NT2/D1 (cell line): ENCODE results near the gene BMP6.

Experiments
- DNase-seq: peaks from one replicate; pipeline ENCODE4 v3.0.0-alpha.2; 2011; ENCODE audit warnings: low read depth, low spot score
- H3K27me3 ChIP-seq: 2 replicates; pipeline ENCODE4 v1.6.0; 2011; ENCODE audit warnings: mild to moderate bottlenecking; ENCODE audit not compliant: insufficient read length, insufficient read depth
- H3K36me3 ChIP-seq: 2 replicates; pipeline ENCODE4 v1.6.1; 2011; ENCODE audit warnings: mild to moderate bottlenecking, low read length, mixed read lengths; ENCODE audit not compliant: insufficient read depth, insufficient read length
- H3K4me1 ChIP-seq: 2 replicates; pipeline ENCODE4 v1.5.1; 2011; ENCODE audit not compliant: insufficient read depth, insufficient read length
- H3K4me3 ChIP-seq: 2 replicates; pipeline ENCODE4 v1.5.1; 2011; ENCODE audit warnings: low read depth; ENCODE audit not compliant: insufficient read length
- H3K9ac ChIP-seq: 2 replicates; pipeline ENCODE4 v1.6.0; 2011; ENCODE audit warnings: low read depth; ENCODE audit not compliant: insufficient read length
- H3K9me3 ChIP-seq: 2 replicates; pipeline ENCODE4 v1.5.1; 2011; ENCODE audit warnings: mild to moderate bottlenecking, low read length; ENCODE audit not compliant: insufficient read depth
- SUZ12 ChIP-seq: IDR thresholded peaks from 2 replicates; pipeline ENCODE4 v1.6.1; 2011; ENCODE audit not compliant: insufficient read length, insufficient read depth; ENCODE audit errors: extremely low read depth
- YY1 ChIP-seq: IDR thresholded peaks from 2 replicates; pipeline ENCODE4 v1.6.1; 2011; ENCODE audit not compliant: insufficient read length, insufficient read depth
- ZNF274 ChIP-seq: IDR thresholded peaks from 2 replicates; pipeline ENCODE4 v1.6.1; 2011; ENCODE audit warnings: mild to moderate bottlenecking, low read depth, low read length

BMP6 gene

GRCh38 chr6:7900621-7901020 is 174.7 kb downstream of the BMP6 start:
- Histone ChIP-seq H3K9me3 (no peaks in the 10 kb centered on the region), H3K27me3 (no peaks in the 10 kb centered on the region), H3K4me1 (no peaks in the 10 kb centered on the region), H3K36me3 (peaks cover 93% of the 10 kb centered on the region), H3K4me3 (no peak overlapping the region), H3K9ac (no peak overlapping the region)
- no peak for TF ChIP-seq ZNF274
- TF ChIP-seq YY1: no peak
- TF ChIP-seq SUZ12: no peak
- no peak for DNase-seq

GRCh38 chr6:7901056-7901455 is 175.2 kb downstream of the BMP6 start:
- TF ChIP-seq SUZ12: no peak
- no peak for TF ChIP-seq YY1
- no peak for TF ChIP-seq ZNF274
- H3K27me3 ChIP-seq: no peaks in the 10 kb centered on the region
- H3K36me3 ChIP-seq: peaks cover 88% of the 10 kb centered on the region
- H3K9me3 ChIP-seq: no peaks in the 10 kb centered on the region
- no peak overlapping the region for H3K9ac ChIP-seq
- no peak for DNase-seq
- H3K4me3 ChIP-seq: no peak overlapping the region
- H3K4me1 ChIP-seq: no peaks in the 10 kb centered on the region

- no peak for TF ChIP-seq SUZ12
- Histone ChIP-seq H3K9ac (no peak overlapping the region), H3K4me3 (no peak overlapping the region), H3K36me3 (peaks cover 83% of the 10 kb centered on the region), H3K27me3 (no peaks in the 10 kb centered on the region), H3K9me3 (no peaks in the 10 kb centered on the region), H3K4me1 (no peaks in the 10 kb centered on the region)
- DNase-seq: no peak
Observed at GRCh38 chr6:7901780-7902179, 175.9 kb downstream of the BMP6 start.

- DNase-seq: no peak
- no peak for TF ChIP-seq YY1
- no peak for TF ChIP-seq ZNF274
- TF ChIP-seq SUZ12: no peak
- no peak overlapping the region for H3K4me3 ChIP-seq
- peaks cover 83% of the 10 kb centered on the region for H3K36me3 ChIP-seq
- no peak overlapping the region for H3K9ac ChIP-seq
- H3K9me3 ChIP-seq: no peaks in the 10 kb centered on the region
- no peaks in the 10 kb centered on the region for H3K4me1 ChIP-seq
- no peaks in the 10 kb centered on the region for H3K27me3 ChIP-seq
Observed at GRCh38 chr6:7902221-7902620, 176.3 kb downstream of the BMP6 start.

GRCh38 chr6:7902867-7903266 is 177.0 kb downstream of the BMP6 start:
- no peaks in the 10 kb centered on the region for H3K4me1 ChIP-seq
- H3K4me3 ChIP-seq: no peak overlapping the region
- H3K27me3 ChIP-seq: no peaks in the 10 kb centered on the region
- DNase-seq: no peak
- TF ChIP-seq SUZ12: no peak
- no peak for TF ChIP-seq YY1
- no peak for TF ChIP-seq ZNF274
- H3K9ac ChIP-seq: no peak overlapping the region
- no peaks in the 10 kb centered on the region for H3K9me3 ChIP-seq
- peaks cover 82% of the 10 kb centered on the region for H3K36me3 ChIP-seq

GRCh38 chr6:7903673-7904072 is 177.8 kb downstream of the BMP6 start:
- Histone ChIP-seq H3K36me3 (peaks cover 78% of the 10 kb centered on the region), H3K27me3 (no peaks in the 10 kb centered on the region), H3K9me3 (no peaks in the 10 kb centered on the region), H3K4me3 (no peak overlapping the region), H3K4me1 (no peaks in the 10 kb centered on the region), H3K9ac (no peak overlapping the region)
- no peak for DNase-seq
- TF ChIP-seq ZNF274 (no peak), YY1 (no peak), SUZ12 (no peak)

- Histone ChIP-seq H3K9me3 (no peaks in the 10 kb centered on the region), H3K4me1 (no peaks in the 10 kb centered on the region), H3K9ac (no peak overlapping the region), H3K27me3 (no peaks in the 10 kb centered on the region), H3K36me3 (peaks cover 71% of the 10 kb centered on the region), H3K4me3 (no peak overlapping the region)
- no peak for TF ChIP-seq YY1
- no peak for TF ChIP-seq SUZ12
- no peak for DNase-seq
Observed at GRCh38 chr6:7904654-7905319, 178.9 kb downstream of the BMP6 start.

- no peak overlapping the region for H3K9ac ChIP-seq
- no peaks in the 10 kb centered on the region for H3K4me1 ChIP-seq
- no peaks in the 10 kb centered on the region for H3K9me3 ChIP-seq
- peaks cover 64% of the 10 kb centered on the region for H3K36me3 ChIP-seq
- no peak for TF ChIP-seq ZNF274
- TF ChIP-seq YY1: no peak
- TF ChIP-seq SUZ12: no peak
- no peak for DNase-seq
- H3K27me3 ChIP-seq: no peaks in the 10 kb centered on the region
- H3K4me3 ChIP-seq: no peak overlapping the region
Observed at GRCh38 chr6:7905416-7905815, 179.5 kb downstream of the BMP6 start.
